H9 (cell line): ENCODE measurements around the gene FHOD3. TPM values are rescaled to one million over a fixed set of nuclear protein-coding genes. Genes with fewer than 3 reads are reported as not detected.
A peak's percentile ranks its signal among the peaks of the same experiment; 100 is the strongest.

Source experiments
- DNase-seq: peaks from one replicate; pipeline ENCODE4 v3.0.0-alpha.2; 2017
- H2AFZ ChIP-seq: one replicate; pipeline ENCODE4 v1.6.1; 2013; ENCODE audit warnings: mild to moderate bottlenecking, low read length, control low read depth, moderate library complexity
- H2AK5ac ChIP-seq: 2 replicates; pipeline ENCODE4 v1.6.1; 2013; ENCODE audit warnings: low read length, control low read depth, mixed read lengths; ENCODE audit not compliant: insufficient read length
- H2BK120ac ChIP-seq: one replicate; pipeline ENCODE4 v1.6.1; 2013; ENCODE audit warnings: low read depth, mild to moderate bottlenecking, low read length, control low read depth, inconsistent platforms; ENCODE audit not compliant: poor library complexity, severe bottlenecking
- H2BK12ac ChIP-seq: 2 replicates; pipeline ENCODE4 v1.6.1; 2013; ENCODE audit warnings: low read length, control low read depth, mixed read lengths, low read depth; ENCODE audit not compliant: insufficient read length
- H2BK15ac ChIP-seq: 2 replicates; pipeline ENCODE4 v1.6.1; 2013; ENCODE audit warnings: low read depth, low read length, control low read depth
- H2BK20ac ChIP-seq: one replicate; pipeline ENCODE4 v1.6.1; 2013; ENCODE audit warnings: low read depth, mild to moderate bottlenecking, low read length, control low read depth, inconsistent platforms; ENCODE audit not compliant: poor library complexity, severe bottlenecking
- H2BK5ac ChIP-seq: 2 replicates; pipeline ENCODE4 v1.6.1; 2013; ENCODE audit warnings: low read length, control low read depth, mixed read lengths; ENCODE audit not compliant: insufficient read length
- H3K14ac ChIP-seq: 2 replicates; pipeline ENCODE4 v1.6.1; 2013; ENCODE audit warnings: low read length, control low read depth; ENCODE audit not compliant: insufficient read depth
- H3K18ac ChIP-seq: 2 replicates; pipeline ENCODE4 v1.6.1; 2013; ENCODE audit warnings: low read depth, mild to moderate bottlenecking, mixed read lengths, low read length, control low read depth; ENCODE audit not compliant: insufficient read length
- H3K23ac ChIP-seq: 2 replicates; pipeline ENCODE4 v1.6.1; 2013; ENCODE audit warnings: low read length, control low read depth, mixed read lengths, low read depth; ENCODE audit not compliant: insufficient read length
- H3K23me2 ChIP-seq: 2 replicates; pipeline ENCODE4 v1.6.1; 2013; ENCODE audit warnings: low read depth, mild to moderate bottlenecking, mixed read lengths, low read length, control low read depth; ENCODE audit not compliant: insufficient read length, poor library complexity, severe bottlenecking
- H3K27ac ChIP-seq: 2 replicates; pipeline ENCODE4 v1.5.1; 2013; ENCODE audit warnings: low read length, control low read depth, mixed read lengths, low read depth; ENCODE audit not compliant: insufficient read length
- H3K27me3 ChIP-seq: 2 replicates; pipeline ENCODE4 v1.6.1; 2013; ENCODE audit warnings: low read length, control low read depth, inconsistent platforms; ENCODE audit not compliant: insufficient read depth
- H3K4ac ChIP-seq: 2 replicates; pipeline ENCODE4 v1.6.1; 2013; ENCODE audit warnings: low read depth, mild to moderate bottlenecking, control low read depth, inconsistent platforms, low read length, moderate library complexity
- H3K4me1 ChIP-seq: 2 replicates; pipeline ENCODE4 v1.6.1; 2013; ENCODE audit warnings: low read length, control low read depth, inconsistent platforms; ENCODE audit not compliant: insufficient read depth
- H3K4me2 ChIP-seq: 2 replicates; pipeline ENCODE4 v1.6.1; 2013; ENCODE audit warnings: low read length, control low read depth, mixed read lengths; ENCODE audit not compliant: insufficient read length, insufficient read depth
- H3K56ac ChIP-seq: 2 replicates; pipeline ENCODE4 v1.6.1; 2013; ENCODE audit warnings: low read depth, mild to moderate bottlenecking, mixed read lengths, low read length, control low read depth; ENCODE audit not compliant: insufficient read length
- H3K79me1 ChIP-seq: 2 replicates; pipeline ENCODE4 v1.6.1; 2013; ENCODE audit warnings: low read depth, mild to moderate bottlenecking, moderate library complexity, low read length, control low read depth, inconsistent platforms; ENCODE audit not compliant: insufficient read depth, poor library complexity, severe bottlenecking
- H3K79me2 ChIP-seq: 2 replicates; pipeline ENCODE4 v1.6.1; 2013; ENCODE audit warnings: low read length, control low read depth, inconsistent platforms; ENCODE audit not compliant: insufficient read depth
- H3K9ac ChIP-seq: 2 replicates; pipeline ENCODE4 v1.6.1; 2013; ENCODE audit warnings: low read length, control low read depth, mixed read lengths; ENCODE audit not compliant: insufficient read length; ENCODE audit errors: extremely low read depth
- H3K9me3 ChIP-seq: one replicate; pipeline ENCODE4 v1.6.1; 2013; ENCODE audit warnings: low read depth, low read length, inconsistent platforms; ENCODE audit not compliant: control insufficient read depth
- H3T11ph ChIP-seq: one replicate; pipeline ENCODE4 v1.6.1; 2013; ENCODE audit warnings: mild to moderate bottlenecking, low read length, control low read depth, inconsistent platforms
- H4K20me1 ChIP-seq: one replicate; pipeline ENCODE4 v1.6.1; 2013; ENCODE audit not compliant: control insufficient read depth, insufficient read length, insufficient read depth
- H4K5ac ChIP-seq: 2 replicates; pipeline ENCODE4 v1.6.1; 2013; ENCODE audit warnings: low read depth, mild to moderate bottlenecking, mixed read lengths, low read length, control low read depth; ENCODE audit not compliant: insufficient read length
- H4K8ac ChIP-seq: replicated peaks from 2 replicates; pipeline ENCODE4 v1.6.1; 2013; ENCODE audit warnings: low read length, control low read depth, mixed read lengths, low read depth; ENCODE audit not compliant: insufficient read length
- H4K91ac ChIP-seq: 2 replicates; pipeline ENCODE4 v1.6.1; 2013; ENCODE audit warnings: low read depth, mild to moderate bottlenecking, moderate library complexity, mixed read lengths, low read length, control low read depth; ENCODE audit not compliant: insufficient read length
- H3K27ac Mint-ChIP-seq, 3 experiments: 2 replicates in 2 of 3; 3 replicates in 1 of 3; pipeline ENCODE4 v1.8.0; 2020 to 2021; ENCODE audit warnings: mixed read lengths in 3 of 3, mild to moderate bottlenecking in 1 of 3, moderate library complexity in 1 of 3
- H3K27me3 Mint-ChIP-seq: 2 replicates; pipeline ENCODE4 v1.8.0; 2021; ENCODE audit warnings: low read depth, mild to moderate bottlenecking, moderate library complexity, mixed read lengths
- H3K36me3 Mint-ChIP-seq, 3 experiments: 2 replicates in 2 of 3; 3 replicates in 1 of 3; pipeline ENCODE4 v1.8.0; 2020 to 2021; ENCODE audit warnings: low read depth in 3 of 3, mixed read lengths in 3 of 3; ENCODE audit not compliant: insufficient read depth in 1 of 3
- H3K4me1 Mint-ChIP-seq, 2 experiments: 2 replicates each; pipeline ENCODE4 v1.8.0; 2020; ENCODE audit warnings: mixed read lengths in 2 of 2
- H3K4me3 Mint-ChIP-seq, 2 experiments: 2 replicates in 1 of 2; 3 replicates in 1 of 2; pipeline ENCODE4 v1.8.0; 2020 to 2021; ENCODE audit warnings: mild to moderate bottlenecking in 2 of 2, mixed read lengths in 2 of 2, moderate library complexity in 1 of 2
- H3K9me3 Mint-ChIP-seq, 2 experiments: 2 replicates in 1 of 2; 3 replicates in 1 of 2; pipeline ENCODE4 v1.8.0; 2020; ENCODE audit warnings: mild to moderate bottlenecking in 2 of 2, mixed read lengths in 2 of 2, moderate library complexity in 1 of 2
- CTCF ChIP-seq: fragments of 200-600 bp; sonication (generic); conservative IDR thresholded peaks from 3 replicates; pipeline ENCODE4 v1.8.0; 2021; ENCODE audit warnings: antibody characterized with exemption, mild to moderate bottlenecking
- WGBS: extraction: QIAGEN DNeasy Blood & Tissue Kit; methylation state at CpG from one replicate; pipeline ENCODE4 v1.1.7; 2013; ENCODE audit warnings: missing lambda C conversion rate, low lambda C conversion rate, mixed read lengths; ENCODE audit not compliant: insufficient read length; ENCODE audit errors: extremely low coverage; 5-methylcytosine and 5-hydroxymethylcytosine counted together
- total RNA-seq: library from RNA; stranded (reverse); gene quantifications from 2 replicates; pipeline ENCODE4 v1.2.1, GENCODE V29; 2021

Gene FHOD3
- total RNA-seq, 1 experiment from 2014 or later = 8.0 TPM

GRCh38 chr18:36661999-36662398, 364.5 kb downstream of the FHOD3 start:
- Histone ChIP-seq H3K27me3 (no peaks in the 10 kb centered on the region), H3K9ac (no peak overlapping the region), H2AFZ (no peak overlapping the region), H3K9me3 (no peaks in the 10 kb centered on the region), H3K14ac (no peak overlapping the region), H2BK12ac (no peak overlapping the region), H2BK5ac (no peak overlapping the region), H3K23me2 (no peaks in the 10 kb centered on the region), H2BK120ac (no peak overlapping the region), H3K4ac (no peak overlapping the region), H2BK15ac (no peak overlapping the region), H3K79me2 (no peaks in the 10 kb centered on the region), H4K91ac (no peak overlapping the region), H2AK5ac (no peak overlapping the region), H3K23ac (no peak overlapping the region), H4K20me1 (no peaks in the 10 kb centered on the region), H3K79me1 (no peaks in the 10 kb centered on the region), H3K18ac (no peak overlapping the region), H3K27ac (no peak overlapping the region), H3K4me1 (no peaks in the 10 kb centered on the region), H3K56ac (no peak overlapping the region), H4K8ac (no peak overlapping the region), H3K4me2 (no peak overlapping the region), H4K5ac (no peak overlapping the region), H2BK20ac (no peak overlapping the region), H3T11ph (no peak overlapping the region)
- DNase-seq = peak; percentile 55
- H3K36me3 Mint-ChIP-seq = 0 out of 7 replicates have a peak, but pooled peaks cover 0 to 5% (median 0%) of the 10 kb centered on the region in 3 experiments
- no peak overlapping the region; a peak in 1 of 7 replicates for H3K27ac Mint-ChIP-seq
- H3K9me3 Mint-ChIP-seq = no peaks in the 10 kb centered on the region
- no peak overlapping the region for H3K4me3 Mint-ChIP-seq
- no peaks in the 10 kb centered on the region for H3K4me1 Mint-ChIP-seq
- peak; percentile 68 for TF ChIP-seq CTCF
- no CpG with 5 or more reads among the region's 5 CpGs for WGBS
- H3K27me3 Mint-ChIP-seq = no peaks in the 10 kb centered on the region
